ENCODE data around the gene MAP4.
A peak's percentile ranks its signal among the peaks of the same experiment; 100 is the strongest.
"Not testable (repeated sequence)": the region's sequence is repeated elsewhere in the genome, so short reads cannot be mapped to it uniquely, and the experiment has no call there.

The MAP4 gene

GRCh38 chr3:48014358-48014757, 1.9 kb downstream of the MAP4 start:
- no peak overlapping the region for H2BK12ac ChIP-seq (ENCODE audit: low read length)
- no peak overlapping the region for H3K14ac ChIP-seq (ENCODE audit: low read length)
- no peak overlapping the region for H4K12ac ChIP-seq (ENCODE audit: low read depth, low read length)
- H3K79me2 ChIP-seq (ENCODE audit: control insufficient read depth, insufficient read depth, low read length, poor library complexity): peaks cover 1% of the 10 kb centered on the region
- no peak overlapping the region for H3K27ac ChIP-seq (ENCODE audit: low read depth, low read length)
- no peak overlapping the region for H3K4me3 ChIP-seq (ENCODE audit: low read depth, low read length)
- H3K23ac ChIP-seq (ENCODE audit: low read length): no peak overlapping the region
- H3K4ac ChIP-seq (ENCODE audit: low read depth, low read length): no peak overlapping the region
- H3K4me1 ChIP-seq (ENCODE audit: control insufficient read depth in 1 of 2, insufficient read depth in 2 of 2, low read length in 2 of 2): no peaks in the 10 kb centered on the region
- no peak overlapping the region for H3K9ac ChIP-seq (ENCODE audit: low read length)
- H4K91ac ChIP-seq (ENCODE audit: low read depth, low read length): no peak overlapping the region
- H2BK5ac ChIP-seq (ENCODE audit: low read depth, low read length, poor library complexity): no peak overlapping the region
- H2AK5ac ChIP-seq (ENCODE audit: low read length): no peak overlapping the region
- H2AFZ ChIP-seq (ENCODE audit: insufficient read depth, low read length, poor library complexity): no peak overlapping the region
- H3K9me3 ChIP-seq (ENCODE audit: insufficient read depth, low read depth, low read length): no peaks in the 10 kb centered on the region
- no CpG with 5 or more reads among the region's 2 CpGs for WGBS (ENCODE audit: extremely low coverage, insufficient coverage, insufficient read length)
- peaks cover 0 to 2% of the 10 kb centered on the region in 2 experiments for H3K36me3 ChIP-seq (ENCODE audit: control insufficient read depth in 1 of 2, insufficient read depth in 2 of 2, low read length in 2 of 2)
- H3K4me2 ChIP-seq (ENCODE audit: low read length): no peak overlapping the region
- no peak overlapping the region for H2BK120ac ChIP-seq (ENCODE audit: insufficient read depth, low read length, poor library complexity)
- H3K79me1 ChIP-seq (ENCODE audit: low read length): no peaks in the 10 kb centered on the region
- no peak overlapping the region for H3K18ac ChIP-seq (ENCODE audit: low read length)
- DNase-seq: no peak
- H4K8ac ChIP-seq (ENCODE audit: low read depth, low read length): no peak overlapping the region
- no peaks in the 10 kb centered on the region for H3K27me3 ChIP-seq (ENCODE audit: insufficient read depth, low read length)

GRCh38 chr3:48013288-48013980, 2.8 kb downstream of the MAP4 start:
- Histone ChIP-seq H3K4me3 (ENCODE audit: low read depth, low read length) (no peak overlapping the region), H3K79me2 (ENCODE audit: control insufficient read depth, insufficient read depth, low read length, poor library complexity) (peaks cover 3% of the 10 kb centered on the region), H3K14ac (ENCODE audit: low read length) (no peak overlapping the region), H2BK5ac (ENCODE audit: low read depth, low read length, poor library complexity) (no peak overlapping the region), H3K4ac (ENCODE audit: low read depth, low read length) (no peak overlapping the region), H3K9me3 (ENCODE audit: insufficient read depth, low read depth, low read length) (no peaks in the 10 kb centered on the region), H3K4me1 (ENCODE audit: control insufficient read depth in 1 of 2, insufficient read depth in 2 of 2, low read length in 2 of 2) (no peaks in the 10 kb centered on the region), H3K4me2 (ENCODE audit: low read length) (no peak overlapping the region), H3K18ac (ENCODE audit: low read length) (no peak overlapping the region), H3K27me3 (ENCODE audit: insufficient read depth, low read length) (no peaks in the 10 kb centered on the region), H3K23ac (ENCODE audit: low read length) (no peak overlapping the region), H3K9ac (ENCODE audit: low read length) (no peak overlapping the region), H2AK5ac (ENCODE audit: low read length) (no peak overlapping the region), H3K27ac (ENCODE audit: low read depth, low read length) (no peak overlapping the region), H2AFZ (ENCODE audit: insufficient read depth, low read length, poor library complexity) (no peak overlapping the region), H4K91ac (ENCODE audit: low read depth, low read length) (no peak overlapping the region), H2BK12ac (ENCODE audit: low read length) (no peak overlapping the region), H3K79me1 (ENCODE audit: low read length) (no peaks in the 10 kb centered on the region), H4K12ac (ENCODE audit: low read depth, low read length) (no peak overlapping the region), H2BK120ac (ENCODE audit: insufficient read depth, low read length, poor library complexity) (no peak overlapping the region), H3K36me3 (ENCODE audit: control insufficient read depth in 1 of 2, insufficient read depth in 2 of 2, low read length in 2 of 2) (peaks cover 0 to 4% of the 10 kb centered on the region in 2 experiments), H4K8ac (ENCODE audit: low read depth, low read length) (no peak overlapping the region)
- DNase-seq: peak in 1 of 2 donors; percentile 15

GRCh38 chr3:48012659-48013058, 3.6 kb downstream of the MAP4 start:
- no peak overlapping the region for H3K27ac ChIP-seq (ENCODE audit: low read depth, low read length)
- no peak overlapping the region for H3K18ac ChIP-seq (ENCODE audit: low read length)
- no peaks in the 10 kb centered on the region for H3K27me3 ChIP-seq (ENCODE audit: insufficient read depth, low read length)
- H3K79me2 ChIP-seq (ENCODE audit: control insufficient read depth, insufficient read depth, low read length, poor library complexity): peaks cover 2% of the 10 kb centered on the region
- no peak overlapping the region for H4K8ac ChIP-seq (ENCODE audit: low read depth, low read length)
- no peak for DNase-seq
- no peak overlapping the region for H2BK5ac ChIP-seq (ENCODE audit: low read depth, low read length, poor library complexity)
- H4K91ac ChIP-seq (ENCODE audit: low read depth, low read length): no peak overlapping the region
- no peak overlapping the region for H3K4ac ChIP-seq (ENCODE audit: low read depth, low read length)
- H2BK120ac ChIP-seq (ENCODE audit: insufficient read depth, low read length, poor library complexity): no peak overlapping the region
- H3K9me3 ChIP-seq (ENCODE audit: insufficient read depth, low read depth, low read length): no peaks in the 10 kb centered on the region
- no peaks in the 10 kb centered on the region for H3K4me1 ChIP-seq (ENCODE audit: control insufficient read depth in 1 of 2, insufficient read depth in 2 of 2, low read length in 2 of 2)
- no peak overlapping the region for H3K4me2 ChIP-seq (ENCODE audit: low read length)
- H3K23ac ChIP-seq (ENCODE audit: low read length): no peak overlapping the region
- no peaks in the 10 kb centered on the region for H3K79me1 ChIP-seq (ENCODE audit: low read length)
- no peak overlapping the region for H3K14ac ChIP-seq (ENCODE audit: low read length)
- no peak overlapping the region for H2AK5ac ChIP-seq (ENCODE audit: low read length)
- H2AFZ ChIP-seq (ENCODE audit: insufficient read depth, low read length, poor library complexity): no peak overlapping the region
- no peak overlapping the region for H3K9ac ChIP-seq (ENCODE audit: low read length)
- H4K12ac ChIP-seq (ENCODE audit: low read depth, low read length): no peak overlapping the region
- peaks cover 0 to 4% of the 10 kb centered on the region in 2 experiments for H3K36me3 ChIP-seq (ENCODE audit: control insufficient read depth in 1 of 2, insufficient read depth in 2 of 2, low read length in 2 of 2)
- no peak overlapping the region for H2BK12ac ChIP-seq (ENCODE audit: low read length)
- H3K4me3 ChIP-seq (ENCODE audit: low read depth, low read length): no peak overlapping the region
- no CpG with 5 or more reads among the region's 2 CpGs for WGBS (ENCODE audit: extremely low coverage, insufficient coverage, insufficient read length)

GRCh38 chr3:48008066-48008465, 8.2 kb downstream of the MAP4 start:
- not testable (repeated sequence) for H3K4me2 ChIP-seq (ENCODE audit: low read length); H3K4me1 ChIP-seq (ENCODE audit: control insufficient read depth in 1 of 2, insufficient read depth in 2 of 2, low read length in 2 of 2); H2AK5ac ChIP-seq (ENCODE audit: low read length); DNase-seq; H4K12ac ChIP-seq (ENCODE audit: low read depth, low read length); H4K91ac ChIP-seq (ENCODE audit: low read depth, low read length); H2BK120ac ChIP-seq (ENCODE audit: insufficient read depth, low read length, poor library complexity); H3K27me3 ChIP-seq (ENCODE audit: insufficient read depth, low read length); H2BK5ac ChIP-seq (ENCODE audit: low read depth, low read length, poor library complexity); H3K36me3 ChIP-seq (ENCODE audit: control insufficient read depth in 1 of 2, insufficient read depth in 2 of 2, low read length in 2 of 2); H3K27ac ChIP-seq (ENCODE audit: low read depth, low read length); H3K18ac ChIP-seq (ENCODE audit: low read length); H3K9ac ChIP-seq (ENCODE audit: low read length); H3K4me3 ChIP-seq (ENCODE audit: low read depth, low read length); H3K9me3 ChIP-seq (ENCODE audit: insufficient read depth, low read depth, low read length); H2BK12ac ChIP-seq (ENCODE audit: low read length); H3K79me2 ChIP-seq (ENCODE audit: control insufficient read depth, insufficient read depth, low read length, poor library complexity); H4K8ac ChIP-seq (ENCODE audit: low read depth, low read length); H3K79me1 ChIP-seq (ENCODE audit: low read length); H2AFZ ChIP-seq (ENCODE audit: insufficient read depth, low read length, poor library complexity); H3K14ac ChIP-seq (ENCODE audit: low read length); H3K4ac ChIP-seq (ENCODE audit: low read depth, low read length); H3K23ac ChIP-seq (ENCODE audit: low read length)
- WGBS (ENCODE audit: extremely low coverage, insufficient coverage, insufficient read length): no CpG with 5 or more reads among the region's 6 CpGs

All from trophoblast cell (in vitro differentiated cells and primary cell).